PC-3 (cell line): ENCODE data around the gene ZC3HAV1. TPM values are rescaled to one million over a fixed set of nuclear protein-coding genes. Genes with fewer than 3 reads are reported as not detected.

ENCODE experiments used
- ATAC-seq: fragments of 200-7000 bp; cut with Tn5 transposase; 2 replicates; pipeline ENCODE4 v1.9.1; 2020; ENCODE audit warnings: mild to moderate bottlenecking, moderate library complexity
- BruUV-seq: library from RNA; stranded (reverse); fragments of 400-500 nt; replicated peaks from 2 replicates; lab custom pipeline; 2021; lab: Mats Ljungman, UMichigan
- CTCF ChIA-PET: fragments of 300-600 bp; sonication (Branson Sonifier 250); formaldehyde crosslinking; loops from one replicate; lab custom pipeline; 2022; ENCODE audit warnings: antibody characterized with exemption; lab: Charles Lee
- POLR2A ChIA-PET: fragments of 300-600 bp; sonication (Branson Sonifier 250); formaldehyde crosslinking; loops from one replicate; lab custom pipeline; 2022; ENCODE audit warnings: antibody characterized with exemption; ENCODE audit not compliant: unreplicated experiment; lab: Charles Lee
- DNase-seq: peaks from one replicate; pipeline ENCODE4 v3.0.0-alpha.2; 2015
- H2AFZ ChIP-seq: fragments of 300-600 bp; sonication (generic); 2 replicates; pipeline ENCODE4 v1.6.0; 2016; ENCODE audit warnings: antibody characterized with exemption, low read length
- H3F3A ChIP-seq: fragments of 300-600 bp; sonication (generic); one replicate; pipeline ENCODE4 v1.6.0; 2017; ENCODE audit warnings: antibody characterized with exemption, low read length, control low read depth, mild to moderate bottlenecking; ENCODE audit not compliant: unreplicated experiment
- H3K27ac ChIP-seq: fragments of 300-600 bp; sonication (generic); 2 replicates; pipeline ENCODE4 v1.5.1; 2016; ENCODE audit warnings: mild to moderate bottlenecking, low read length
- H3K27me3 ChIP-seq: fragments of 300-600 bp; sonication (generic); 2 replicates; pipeline ENCODE4 v1.6.1; 2016; ENCODE audit warnings: low read length, mixed read lengths
- H3K36me3 ChIP-seq: fragments of 300-600 bp; sonication (generic); 2 replicates; pipeline ENCODE4 v1.6.1; 2016; ENCODE audit warnings: low read depth, mixed run types, low read length, mixed read lengths
- H3K4me1 ChIP-seq: fragments of 300-600 bp; sonication (generic); 2 replicates; pipeline ENCODE4 v1.5.1; 2016; ENCODE audit warnings: low read length; ENCODE audit not compliant: insufficient read depth
- H3K4me2 ChIP-seq: fragments of 300-600 bp; sonication (generic); 2 replicates; pipeline ENCODE4 v1.6.0; 2016; ENCODE audit warnings: low read length
- H3K4me3 ChIP-seq: fragments of 300-600 bp; sonication (generic); 2 replicates; pipeline ENCODE4 v1.5.1; 2016; ENCODE audit warnings: mild to moderate bottlenecking, low read length, mixed read lengths
- H3K79me2 ChIP-seq: fragments of 300-600 bp; sonication (generic); 2 replicates; pipeline ENCODE4 v1.6.1; 2017; ENCODE audit warnings: low read length, mixed read lengths
- H3K9ac ChIP-seq: fragments of 300-600 bp; sonication (generic); 2 replicates; pipeline ENCODE4 v1.6.0; 2016; ENCODE audit warnings: mild to moderate bottlenecking, low read length
- H3K9me2 ChIP-seq: fragments of 300-600 bp; sonication (generic); replicated peaks from 2 replicates; pipeline ENCODE4 v1.6.1; 2016; ENCODE audit warnings: mixed run types, low read length, mixed read lengths
- H3K9me3 ChIP-seq: fragments of 300-600 bp; sonication (generic); 2 replicates; pipeline ENCODE4 v1.6.1; 2016; ENCODE audit warnings: low read length, mixed read lengths
- H4K20me1 ChIP-seq: fragments of 300-600 bp; sonication (generic); 2 replicates; pipeline ENCODE4 v1.6.1; 2016; ENCODE audit warnings: low read length, mixed read lengths
- CTCF ChIP-seq: fragments of 300-600 bp; sonication (generic); conservative IDR thresholded peaks from 2 replicates; pipeline ENCODE4 v1.5.1; 2017; ENCODE audit warnings: antibody characterized with exemption, low read depth, mild to moderate bottlenecking, low read length
- EZH2 ChIP-seq: fragments of 300-600 bp; sonication (generic); IDR thresholded peaks from one replicate; pipeline ENCODE4 v1.6.1; 2017; ENCODE audit warnings: antibody characterized with exemption, mild to moderate bottlenecking, low read length; ENCODE audit not compliant: unreplicated experiment
- EZH2phosphoT487 ChIP-seq: fragments of 300-600 bp; sonication (generic); IDR thresholded peaks from 2 replicates; pipeline ENCODE4 v1.6.1; 2018; ENCODE audit warnings: mild to moderate bottlenecking, antibody characterized with exemption, low read length, borderline replicate concordance
- intact Hi-C: fragments of 100-400 bp; cut with micrococcal nuclease; formaldehyde crosslinking; loops from 2 replicates; pipeline ENCODE4 v1.9.0; 2023
- total RNA-seq: library from RNA; depleted of rRNA; stranded (reverse); fragments of >200 nt; gene quantifications from 2 replicates; pipeline ENCODE4 v1.2.3, GENCODE V29; 2014

The ZC3HAV1 gene
- total RNA-seq, 1 experiment from 2014 or later, result 19.6 TPM

- H3K27ac ChIP-seq, result no peak overlapping the region
- no peak overlapping the region for H3K9ac ChIP-seq
- POLR2A ChIA-PET, result no interaction called here
- H3K36me3 ChIP-seq, result peaks cover 21% of the 10 kb centered on the region
- BruUV-seq, result no TSS peak
- no peaks in the 10 kb centered on the region for H3K9me2 ChIP-seq
- CTCF ChIA-PET, result no interaction called here
- H3K4me2 ChIP-seq, result no peak overlapping the region
- H3K4me3 ChIP-seq, result no peak overlapping the region
- DNase-seq, result no peak
- no peak for ATAC-seq
- H3K9me3 ChIP-seq, result no peaks in the 10 kb centered on the region
- H2AFZ ChIP-seq, result no peak overlapping the region
- no peaks in the 10 kb centered on the region for H3K4me1 ChIP-seq
- no peak for TF ChIP-seq EZH2phosphoT487
- no peak for TF ChIP-seq CTCF
- no peak for TF ChIP-seq EZH2
- no peaks in the 10 kb centered on the region for H3K27me3 ChIP-seq
- no peaks in the 10 kb centered on the region for H4K20me1 ChIP-seq
- no peaks in the 10 kb centered on the region for H3K79me2 ChIP-seq
- no peaks in the 10 kb centered on the region for H3F3A ChIP-seq
- intact Hi-C loops, result no loop called here
Measured at GRCh38 chr7:139066315-139066714, 43.2 kb downstream of the ZC3HAV1 start.

DNA sequence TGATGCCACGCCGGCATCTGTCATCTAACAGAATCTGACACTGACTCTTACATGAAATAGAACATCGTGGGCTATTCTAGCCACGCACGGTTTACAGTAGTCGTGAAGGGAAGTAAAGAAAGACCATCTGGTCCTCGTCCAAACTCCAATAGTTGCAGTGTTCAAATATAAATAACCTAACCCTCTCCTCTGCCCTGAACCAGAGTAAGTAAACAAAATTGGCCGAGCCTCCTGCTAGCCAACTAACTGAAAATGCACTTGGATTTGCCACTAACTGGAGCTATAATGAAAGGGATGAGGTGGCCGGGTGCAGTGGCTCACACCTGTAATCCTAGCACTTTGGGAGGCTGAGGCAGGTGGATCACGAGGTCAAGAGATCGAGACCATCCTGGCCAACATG, 44.2 kb downstream of the ZC3HAV1 start:
- no TSS peak for BruUV-seq
- POLR2A ChIA-PET, result no interaction called here
- Histone ChIP-seq H3K27ac (no peak overlapping the region), H4K20me1 (no peaks in the 10 kb centered on the region), H3K36me3 (peaks cover 28% of the 10 kb centered on the region), H3K4me1 (no peaks in the 10 kb centered on the region), H3F3A (no peaks in the 10 kb centered on the region), H3K27me3 (no peaks in the 10 kb centered on the region), H3K9me3 (no peaks in the 10 kb centered on the region), H3K4me3 (no peak overlapping the region), H3K79me2 (no peaks in the 10 kb centered on the region), H3K4me2 (no peak overlapping the region), H3K9ac (no peak overlapping the region), H2AFZ (no peak overlapping the region), H3K9me2 (no peaks in the 10 kb centered on the region)
- intact Hi-C loops, result no loop called here
- DNase-seq, result no peak
- ATAC-seq, result no peak
- CTCF ChIA-PET, result no interaction called here
- TF ChIP-seq EZH2, result no peak
- no peak for TF ChIP-seq CTCF
- no peak for TF ChIP-seq EZH2phosphoT487

DNA sequence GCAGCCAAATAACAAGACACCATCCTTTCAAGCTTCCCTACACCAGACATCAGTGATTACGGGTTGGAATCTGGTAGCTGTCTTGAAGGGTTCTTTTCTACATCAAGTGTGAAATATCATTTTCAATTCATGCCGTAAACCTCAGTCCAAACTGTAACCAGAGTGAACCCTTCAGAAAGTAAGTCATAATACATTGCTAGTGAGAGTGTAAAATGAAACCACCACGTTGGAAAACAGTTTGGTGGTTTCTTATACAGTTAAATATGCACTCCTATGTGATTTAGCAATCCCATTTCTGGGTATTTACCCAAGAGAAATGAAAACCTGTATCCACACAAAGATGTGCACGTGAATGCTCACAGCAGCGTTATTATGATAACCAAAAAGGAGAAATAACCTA, 48.1 kb downstream of the ZC3HAV1 start:
- no peak for ATAC-seq

More for the DNA sequence above, 48.1 kb downstream of the ZC3HAV1 start:
- TF ChIP-seq EZH2, result no peak
- no peak for TF ChIP-seq EZH2phosphoT487
- no peak for TF ChIP-seq CTCF
- H3K4me3 ChIP-seq, result no peak overlapping the region
- no peak overlapping the region for H3K27ac ChIP-seq
- ChIA-PET POLR2A (no interaction called here), CTCF (no interaction called here)
- no TSS peak for BruUV-seq
- no peaks in the 10 kb centered on the region for H3K9me3 ChIP-seq
- DNase-seq, result no peak
- H2AFZ ChIP-seq, result no peak overlapping the region
- no peaks in the 10 kb centered on the region for H3K27me3 ChIP-seq
- no peaks in the 10 kb centered on the region for H3K79me2 ChIP-seq
- no peak overlapping the region for H3K9ac ChIP-seq
- no peaks in the 10 kb centered on the region for H3F3A ChIP-seq
- H3K36me3 ChIP-seq, result peaks cover 20% of the 10 kb centered on the region; the same call in 1 of the 2 replicates
- intact Hi-C loops, result no loop called here
- no peaks in the 10 kb centered on the region for H3K4me1 ChIP-seq
- H3K4me2 ChIP-seq, result no peak overlapping the region
- H4K20me1 ChIP-seq, result no peaks in the 10 kb centered on the region
- no peaks in the 10 kb centered on the region for H3K9me2 ChIP-seq
